Psoas muscle (tissue), 8 donors: ENCODE measurements around the gene DEDD2. TPM values are rescaled to one million over a fixed set of nuclear protein-coding genes. Genes with fewer than 3 reads are reported as not detected.

Experiments used
- ATAC-seq, 4 donors: fragments of 200-7000 bp; cut with Tn5 transposase; one replicate each; pipeline ENCODE4 v1.9.1; 2020; ENCODE audit warnings: moderate library complexity in 3 of 4, mild to moderate bottlenecking in 2 of 4
- DNase-seq, 2 donors: peaks; one replicate each; pipeline ENCODE4 v3.0.0-alpha.2; 2020
- H3K27ac ChIP-seq: fragments of 200-600 bp; one replicate; pipeline ENCODE4 v1.8.0; 2022
- H3K27me3 ChIP-seq, 3 donors: fragments of 200-600 bp in 1 of 3; one replicate each; pipeline versions ENCODE4 v1.6.1 to v1.8.0; 2013 to 2022; ENCODE audit warnings: low read length in 2 of 3, mild to moderate bottlenecking in 2 of 3, moderate library complexity in 1 of 3; ENCODE audit not compliant: insufficient read depth in 3 of 3
- H3K36me3 ChIP-seq, 2 donors: fragments of 200-600 bp in 1 of 2; one replicate each; pipeline versions ENCODE4 v1.6.1 to v1.8.0; 2013 to 2022; ENCODE audit warnings: low read depth in 1 of 2, mild to moderate bottlenecking in 1 of 2, moderate library complexity in 1 of 2; ENCODE audit not compliant: insufficient read depth in 1 of 2
- H3K4me1 ChIP-seq: fragments of 200-600 bp; one replicate; pipeline ENCODE4 v1.8.0; 2022
- H3K4me3 ChIP-seq: fragments of 200-600 bp; one replicate; pipeline ENCODE4 v1.8.0; 2022; ENCODE audit warnings: mild to moderate bottlenecking
- H3K9me3 ChIP-seq: fragments of 200-600 bp; one replicate; pipeline ENCODE4 v1.8.0; 2022
- WGBS, 3 donors: extraction: QIAGEN DNeasy Blood & Tissue Kit; methylation state at CpG; one replicate each; pipeline versions ENCODE4 v1.1.6 to v1.1.7; 2013; 5-methylcytosine and 5-hydroxymethylcytosine counted together
- intact Hi-C, 2 donors: fragments of 100-400 bp; cut with DNase I; formaldehyde crosslinking; loops; one replicate each; pipeline versions ENCODE4 v1.11.0 to v1.14.2; 2022
- polyA plus RNA-seq, 3 donors: library from polyadenylated mRNA; stranded (reverse); fragments of 200-250 nt; gene quantifications; one replicate each; pipeline ENCODE4 v1.2.3, GENCODE V29; 2013
- total RNA-seq, 4 donors: library from RNA; stranded (reverse); fragmentation: NEBNext Ultra II Directional in 2 of 4; extraction: Animal tissue kit (Norgen Biotek cat#: 25700) in 2 of 4; gene quantifications; one replicate each; pipeline versions ENCODE4 v1.2.1 to v1.2.4, GENCODE V29; 2021 to 2023
- TF ChIP-seq, protein P1 (sequence below): fragments of 200-600 bp; IDR thresholded peaks from one replicate; pipeline ENCODE4 v1.8.0; 2022; ENCODE audit warnings: antibody characterized with exemption
- donor health status: healthy with polysubstance abuse.
- donor health status: DM: no; HTN: no; CAD: no; lungs with moderate emphysema.
- donor health status: Bipolar disorder and iron deficiency.
- donor health status: healthy.
- donor health status: DM: yes; HTN: yes; CAD: no.
- donor health status: DM: no; HTN: no; CAD: no.
- donor health status: DM: no; HTN: no; CAD: no.
- donor health status: DM: yes; HTN: yes; CAD: no.

The DEDD2 gene
- total and polyA plus RNA-seq, 7 donors = 8.8 to 26.1 (median 12.1) TPM

DNA sequence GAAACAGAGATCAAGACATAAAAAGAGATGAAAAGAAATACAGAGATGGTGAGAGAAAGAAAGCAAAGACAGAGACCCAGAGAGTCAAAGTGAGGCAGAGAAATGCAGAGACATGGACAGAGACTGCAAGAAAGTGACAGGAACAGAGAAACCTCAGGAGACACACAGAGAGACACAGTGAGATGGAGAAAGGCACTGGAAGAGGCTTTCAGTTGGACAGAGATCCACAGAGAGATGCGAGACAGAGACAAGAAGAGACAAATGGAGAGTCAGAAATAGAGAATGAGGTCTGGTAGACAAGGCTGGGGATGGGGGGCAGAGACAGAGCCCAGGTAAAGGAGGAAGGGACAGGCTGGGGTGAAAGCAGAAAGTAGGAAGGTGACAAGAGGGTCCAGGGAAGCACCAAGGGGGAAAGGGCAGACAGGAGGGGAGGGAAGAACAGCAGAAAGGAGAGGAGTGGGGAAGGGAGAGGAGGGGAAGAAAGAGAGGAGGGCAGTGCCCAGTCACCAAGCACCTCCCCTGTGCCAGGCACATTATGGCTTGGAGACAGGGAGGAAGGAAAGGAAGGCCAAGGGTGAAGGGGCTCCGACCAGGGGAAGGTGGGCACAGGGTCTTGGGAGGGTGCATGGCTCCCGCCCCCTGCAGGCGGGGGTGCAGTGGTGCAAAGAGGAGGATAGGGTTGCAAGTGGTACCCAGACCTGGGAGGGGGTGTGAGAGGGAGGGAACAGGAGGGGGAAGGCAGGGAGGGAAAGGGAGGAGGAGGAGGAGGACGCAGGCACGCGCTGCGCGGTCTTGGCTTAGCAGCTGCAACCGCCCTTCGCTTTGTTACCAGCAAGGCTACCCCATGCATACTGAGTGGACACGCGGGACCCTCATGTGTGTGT, 38.4 kb downstream of the DEDD2 start:
- H3K4me1 ChIP-seq = peaks cover 4% of the 10 kb centered on the region
- no peak for ATAC-seq
- H3K9me3 ChIP-seq = no peaks in the 10 kb centered on the region
- TF ChIP-seq, protein P1, sequence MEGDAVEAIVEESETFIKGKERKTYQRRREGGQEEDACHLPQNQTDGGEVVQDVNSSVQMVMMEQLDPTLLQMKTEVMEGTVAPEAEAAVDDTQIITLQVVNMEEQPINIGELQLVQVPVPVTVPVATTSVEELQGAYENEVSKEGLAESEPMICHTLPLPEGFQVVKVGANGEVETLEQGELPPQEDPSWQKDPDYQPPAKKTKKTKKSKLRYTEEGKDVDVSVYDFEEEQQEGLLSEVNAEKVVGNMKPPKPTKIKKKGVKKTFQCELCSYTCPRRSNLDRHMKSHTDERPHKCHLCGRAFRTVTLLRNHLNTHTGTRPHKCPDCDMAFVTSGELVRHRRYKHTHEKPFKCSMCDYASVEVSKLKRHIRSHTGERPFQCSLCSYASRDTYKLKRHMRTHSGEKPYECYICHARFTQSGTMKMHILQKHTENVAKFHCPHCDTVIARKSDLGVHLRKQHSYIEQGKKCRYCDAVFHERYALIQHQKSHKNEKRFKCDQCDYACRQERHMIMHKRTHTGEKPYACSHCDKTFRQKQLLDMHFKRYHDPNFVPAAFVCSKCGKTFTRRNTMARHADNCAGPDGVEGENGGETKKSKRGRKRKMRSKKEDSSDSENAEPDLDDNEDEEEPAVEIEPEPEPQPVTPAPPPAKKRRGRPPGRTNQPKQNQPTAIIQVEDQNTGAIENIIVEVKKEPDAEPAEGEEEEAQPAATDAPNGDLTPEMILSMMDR = no peak
- no peaks in the 10 kb centered on the region for H3K36me3 ChIP-seq
- H3K4me3 ChIP-seq = no peak overlapping the region
- intact Hi-C loops = no loop called here
- DNase-seq = no peak
- no peak overlapping the region for H3K27ac ChIP-seq
- peaks cover 0 to 87% (median 24%) of the 10 kb centered on the region in 3 donors for H3K27me3 ChIP-seq
- WGBS, 3 donors = 6 to 9% (median 8%) methylated on average over 13 of the region's 13 CpGs

DNA sequence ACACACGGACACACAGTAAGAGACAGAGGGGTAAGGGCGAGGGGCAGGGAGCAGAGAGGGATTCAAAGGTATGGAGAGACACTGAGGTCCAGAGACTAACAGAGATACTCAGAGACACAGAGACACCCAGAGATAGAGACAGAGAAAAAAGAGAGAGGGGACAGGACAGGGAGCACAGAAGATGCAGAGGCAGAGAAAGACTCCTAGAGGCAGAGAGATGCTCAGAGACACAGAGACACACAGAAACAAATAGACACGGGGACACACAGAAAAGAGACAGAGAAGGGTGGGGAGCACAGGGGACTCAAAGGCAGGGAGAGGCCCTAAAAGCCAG, 39.8 kb downstream of the DEDD2 start:
- no peak for DNase-seq
- Histone ChIP-seq H3K9me3 (no peaks in the 10 kb centered on the region), H3K4me3 (no peak overlapping the region), H3K27me3 (peaks cover 0 to 92% (median 27%) of the 10 kb centered on the region in 3 donors), H3K27ac (no peak overlapping the region), H3K4me1 (peaks cover 4% of the 10 kb centered on the region), H3K36me3 (no peaks in the 10 kb centered on the region)
- TF ChIP-seq, protein P1 = no peak
- 26 to 30% (median 28%) methylated on average over 3 of the region's 3 CpGs for WGBS, 3 donors
- ATAC-seq = no peak
- intact Hi-C loops = no loop called here

DNA sequence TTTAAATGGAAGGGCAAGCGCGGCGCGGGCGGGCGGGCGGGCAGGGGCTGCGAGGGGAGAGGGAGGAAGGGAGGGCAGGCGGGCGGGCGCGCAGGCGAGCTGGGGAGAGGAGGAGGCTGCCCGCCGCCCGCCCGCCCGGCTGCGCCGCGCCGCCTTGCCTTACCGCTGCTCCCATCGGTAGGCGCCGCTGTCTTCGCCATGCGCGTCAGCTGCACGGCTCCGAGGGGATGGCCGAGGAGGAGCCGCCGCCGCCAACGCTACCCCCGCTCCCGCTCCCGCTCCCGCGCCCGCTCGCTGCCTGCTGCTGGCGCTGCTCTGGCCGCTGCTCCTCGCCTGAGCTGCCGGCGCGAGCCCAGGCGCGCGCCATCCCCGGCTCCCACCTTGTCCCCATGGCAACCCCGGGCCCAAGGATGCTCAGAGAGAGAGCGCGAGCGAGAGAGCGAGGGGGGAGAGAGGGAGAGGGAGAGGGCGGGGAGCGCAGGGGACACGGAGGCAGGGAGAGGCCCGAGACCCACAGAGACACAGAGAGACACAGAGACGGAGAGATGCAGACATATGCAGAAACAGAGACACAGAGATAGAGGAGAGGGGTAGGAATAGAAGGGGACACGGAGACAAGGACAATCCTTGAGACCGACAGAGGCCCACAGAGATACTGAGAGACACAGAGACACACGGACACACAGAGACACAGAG, 40.3 kb downstream of the DEDD2 start:
- intact Hi-C loops = no loop called here
- Histone ChIP-seq H3K36me3 (no peaks in the 10 kb centered on the region), H3K4me1 (peaks cover 4% of the 10 kb centered on the region), H3K27ac (no peak overlapping the region), H3K9me3 (no peaks in the 10 kb centered on the region), H3K4me3 (peak overlapping the region; percentile 59), H3K27me3 (peaks cover 0 to 87% (median 27%) of the 10 kb centered on the region in 3 donors)
- WGBS, 3 donors = 0 to 1% (median 1%) methylated on average over 33 to 66 of the region's 66 CpGs
- DNase-seq (peak; percentile 71 to 78), ATAC-seq (peak; percentile 81 to 92 (median 86))
- TF ChIP-seq, protein P1 = peak; percentile 42

DNA sequence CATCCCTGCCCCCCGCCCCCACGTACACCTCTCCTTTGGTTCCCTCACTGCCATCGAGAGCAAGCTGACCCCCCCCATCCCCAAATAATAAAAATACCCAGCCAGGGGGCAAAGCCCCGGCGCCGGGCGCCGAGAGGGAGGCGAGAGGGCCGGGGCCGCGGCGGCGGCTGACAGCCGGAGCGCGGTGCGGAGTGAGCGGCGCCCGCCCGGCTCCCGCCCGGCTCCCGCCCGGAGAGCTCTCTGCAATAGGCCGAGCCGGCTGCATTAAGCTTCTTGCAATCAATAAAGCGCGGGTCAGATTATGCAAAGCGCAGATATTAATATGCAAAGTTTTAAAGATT, 40.9 kb downstream of the DEDD2 start:
- peak in 3 of 4 donors; percentile 32 to 64 (median 46) for ATAC-seq
- peaks cover 4% of the 10 kb centered on the region for H3K4me1 ChIP-seq
- DNase-seq = no peak
- peaks cover 0 to 82% (median 28%) of the 10 kb centered on the region in 3 donors for H3K27me3 ChIP-seq
- H3K4me3 ChIP-seq = peak overlapping the region; percentile 59
- intact Hi-C loops = no loop called here
- WGBS, 3 donors = 0 to 1% (median 0%) methylated on average over 31 of the region's 31 CpGs
- H3K27ac ChIP-seq = no peak overlapping the region
- H3K36me3 ChIP-seq = no peaks in the 10 kb centered on the region
- TF ChIP-seq, protein P1 = no peak
- H3K9me3 ChIP-seq = no peaks in the 10 kb centered on the region
